ENCODE results near the gene ISCU.

The ISCU gene

GRCh38 chr12:108605000-108605689 is 42.7 kb downstream of the ISCU start:
- peak overlapping the region; percentile 14 for H3K27ac Mint-ChIP-seq
- H3K4me1 Mint-ChIP-seq, result peaks cover 60% of the 10 kb centered on the region
- no peaks in the 10 kb centered on the region for H3K36me3 Mint-ChIP-seq (ENCODE audit: low read depth)
- no peak overlapping the region for H3K4me3 Mint-ChIP-seq
- TF ChIP-seq CTCF (IDR thresholded peaks at IDR 0.05), result no peak
- no peaks in the 10 kb centered on the region for H3K9me3 Mint-ChIP-seq
- DNase-seq, result no peak
- H3K27me3 Mint-ChIP-seq (ENCODE audit: low read depth, poor library complexity), result peaks cover 7% of the 10 kb centered on the region

- TF ChIP-seq CTCF (IDR thresholded peaks at IDR 0.05), result no peak
- no peak overlapping the region for H3K27ac Mint-ChIP-seq
- peaks cover 7% of the 10 kb centered on the region for H3K27me3 Mint-ChIP-seq (ENCODE audit: low read depth, poor library complexity)
- no peaks in the 10 kb centered on the region for H3K9me3 Mint-ChIP-seq
- H3K4me1 Mint-ChIP-seq, result peaks cover 62% of the 10 kb centered on the region
- H3K36me3 Mint-ChIP-seq (ENCODE audit: low read depth), result no peaks in the 10 kb centered on the region
- no peak overlapping the region for H3K4me3 Mint-ChIP-seq
- no peak for DNase-seq
Measured at GRCh38 chr12:108605690-108606406, 43.5 kb downstream of the ISCU start.

GRCh38 chr12:108606492-108606891 is 44.1 kb downstream of the ISCU start:
- no peak for DNase-seq
- TF ChIP-seq CTCF (IDR thresholded peaks at IDR 0.05), result no peak
- Mint-ChIP-seq H3K4me3 (no peak overlapping the region), H3K4me1 (peaks cover 59% of the 10 kb centered on the region), H3K27ac (no peak overlapping the region), H3K9me3 (no peaks in the 10 kb centered on the region), H3K36me3 (ENCODE audit: low read depth) (no peaks in the 10 kb centered on the region), H3K27me3 (ENCODE audit: low read depth, poor library complexity) (peaks cover 7% of the 10 kb centered on the region)

- Mint-ChIP-seq H3K4me3 (no peak overlapping the region), H3K4me1 (peaks cover 55% of the 10 kb centered on the region), H3K27ac (peak overlapping the region; percentile 66), H3K27me3 (ENCODE audit: low read depth, poor library complexity) (peaks cover 7% of the 10 kb centered on the region), H3K9me3 (no peaks in the 10 kb centered on the region), H3K36me3 (ENCODE audit: low read depth) (no peaks in the 10 kb centered on the region)
- no peak for TF ChIP-seq CTCF (IDR thresholded peaks at IDR 0.05)
- no peak for DNase-seq
Measured at GRCh38 chr12:108607981-108608600, 45.7 kb downstream of the ISCU start.

GRCh38 chr12:108608616-108609015 is 46.2 kb downstream of the ISCU start:
- no peak for TF ChIP-seq CTCF (IDR thresholded peaks at IDR 0.05)
- H3K36me3 Mint-ChIP-seq (ENCODE audit: low read depth), result no peaks in the 10 kb centered on the region
- H3K27me3 Mint-ChIP-seq (ENCODE audit: low read depth, poor library complexity), result peaks cover 7% of the 10 kb centered on the region
- peaks cover 59% of the 10 kb centered on the region for H3K4me1 Mint-ChIP-seq
- H3K4me3 Mint-ChIP-seq, result no peak overlapping the region
- no peaks in the 10 kb centered on the region for H3K9me3 Mint-ChIP-seq
- no peak overlapping the region for H3K27ac Mint-ChIP-seq
- no peak for DNase-seq

Measured in nephron progenitor cell (in vitro differentiated cells).